ENCODE measurements around the gene SLC9A3. TPM values are rescaled to one million over a fixed set of nuclear protein-coding genes. Genes with fewer than 3 reads are reported as not detected.

Gene SLC9A3
- total RNA-seq, 4 donors from 2014 or later = 0.29 to 3.9 (median 2.6) TPM

DNA sequence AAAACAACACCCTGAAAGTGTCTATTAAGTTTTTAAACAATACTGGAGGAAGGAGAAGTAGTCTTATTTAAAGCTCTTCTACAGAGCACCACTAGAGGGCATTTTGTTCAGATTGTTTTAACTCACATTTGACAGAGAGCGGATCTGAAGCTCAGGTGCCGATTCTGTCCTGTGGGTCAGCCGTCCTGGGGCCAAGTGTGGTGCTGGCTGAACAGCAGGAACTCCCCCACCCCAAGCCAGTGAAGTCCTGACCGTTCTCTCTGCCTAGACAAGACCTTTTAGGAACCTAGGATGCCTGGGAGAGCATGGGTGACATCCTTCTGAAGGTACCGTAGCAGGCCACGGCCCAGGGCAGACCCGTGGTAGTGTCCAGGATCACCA is 77.4 kb downstream of the SLC9A3 start:
- H3K4me1 ChIP-seq = peaks cover 0 to 16% of the 10 kb centered on the region in 2 donors
- intact Hi-C loops (cut with DNase I; ENCODE audit: low total_unique reads) = no loop called here
- H3K4me3 ChIP-seq = no peak overlapping the region
- no peaks in the 10 kb centered on the region for H3K36me3 ChIP-seq
- H3K27me3 ChIP-seq = no peaks in the 10 kb centered on the region
- H3K27ac ChIP-seq = no peak overlapping the region
- no peak for TF ChIP-seq POLR2A (IDR thresholded peaks at IDR 0.05)
- TF ChIP-seq, protein P1, sequence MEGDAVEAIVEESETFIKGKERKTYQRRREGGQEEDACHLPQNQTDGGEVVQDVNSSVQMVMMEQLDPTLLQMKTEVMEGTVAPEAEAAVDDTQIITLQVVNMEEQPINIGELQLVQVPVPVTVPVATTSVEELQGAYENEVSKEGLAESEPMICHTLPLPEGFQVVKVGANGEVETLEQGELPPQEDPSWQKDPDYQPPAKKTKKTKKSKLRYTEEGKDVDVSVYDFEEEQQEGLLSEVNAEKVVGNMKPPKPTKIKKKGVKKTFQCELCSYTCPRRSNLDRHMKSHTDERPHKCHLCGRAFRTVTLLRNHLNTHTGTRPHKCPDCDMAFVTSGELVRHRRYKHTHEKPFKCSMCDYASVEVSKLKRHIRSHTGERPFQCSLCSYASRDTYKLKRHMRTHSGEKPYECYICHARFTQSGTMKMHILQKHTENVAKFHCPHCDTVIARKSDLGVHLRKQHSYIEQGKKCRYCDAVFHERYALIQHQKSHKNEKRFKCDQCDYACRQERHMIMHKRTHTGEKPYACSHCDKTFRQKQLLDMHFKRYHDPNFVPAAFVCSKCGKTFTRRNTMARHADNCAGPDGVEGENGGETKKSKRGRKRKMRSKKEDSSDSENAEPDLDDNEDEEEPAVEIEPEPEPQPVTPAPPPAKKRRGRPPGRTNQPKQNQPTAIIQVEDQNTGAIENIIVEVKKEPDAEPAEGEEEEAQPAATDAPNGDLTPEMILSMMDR (IDR thresholded peaks at IDR 0.05) = peak in 1 of 4 experiments; percentile 35
- no peak for DNase-seq
- H3K9me3 ChIP-seq = peaks cover 0 to 6% of the 10 kb centered on the region in 2 donors

GRCh38 chr5:446066-446882 is 78.0 kb downstream of the SLC9A3 start:
- intact Hi-C loops (cut with DNase I; ENCODE audit: low total_unique reads) = no loop called here
- DNase-seq = no peak

GRCh38 chr5:445591-445990 is 78.7 kb downstream of the SLC9A3 start:
- TF ChIP-seq, protein P1 (IDR thresholded peaks at IDR 0.05) = no peak
- TF ChIP-seq POLR2A (IDR thresholded peaks at IDR 0.05) = no peak
- no peaks in the 10 kb centered on the region for H3K9me3 ChIP-seq
- H3K27ac ChIP-seq = no peak overlapping the region
- peaks cover 0 to 18% of the 10 kb centered on the region in 2 donors for H3K4me1 ChIP-seq
- H3K36me3 ChIP-seq = no peaks in the 10 kb centered on the region
- intact Hi-C loops (cut with DNase I; ENCODE audit: low total_unique reads) = no loop called here
- H3K4me3 ChIP-seq = no peak overlapping the region
- H3K27me3 ChIP-seq = no peaks in the 10 kb centered on the region
- peak in 1 of 2 donors; percentile 3 for DNase-seq

More at GRCh38 chr5:446066-446882, 78.0 kb downstream of the SLC9A3 start:
- TF ChIP-seq POLR2A (IDR thresholded peaks at IDR 0.05) = no peak
- TF ChIP-seq, protein P1 (IDR thresholded peaks at IDR 0.05) = no peak
- peaks cover 0 to under 1% of the 10 kb centered on the region in 2 donors for H3K9me3 ChIP-seq
- H3K27ac ChIP-seq = no peak overlapping the region
- peaks cover 0 to 18% of the 10 kb centered on the region in 2 donors for H3K4me1 ChIP-seq
- H3K4me3 ChIP-seq = no peak overlapping the region
- H3K27me3 ChIP-seq = no peaks in the 10 kb centered on the region
- no peaks in the 10 kb centered on the region for H3K36me3 ChIP-seq

DNA sequence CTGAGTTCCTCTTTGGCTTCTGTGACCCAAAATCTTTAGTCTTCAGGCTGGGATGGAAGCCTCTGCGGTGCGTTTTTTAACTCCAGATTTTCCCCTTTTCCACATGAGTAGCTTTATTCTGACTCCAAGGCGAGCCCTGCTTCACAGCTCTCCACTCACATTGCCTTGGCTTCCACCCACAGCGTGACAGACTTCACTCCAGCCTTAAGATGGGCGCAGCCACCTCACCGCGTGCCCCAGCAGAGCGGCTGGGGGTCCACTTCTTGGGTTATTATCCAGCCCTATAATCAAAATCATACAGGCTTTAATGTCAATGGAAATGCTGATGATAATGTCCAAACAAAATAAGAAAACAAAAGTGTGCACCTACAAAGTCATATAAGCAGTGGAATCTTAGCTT is 80.0 kb downstream of the SLC9A3 start:
- TF ChIP-seq, protein P1 (IDR thresholded peaks at IDR 0.05) = no peak
- TF ChIP-seq POLR2A (IDR thresholded peaks at IDR 0.05) = no peak

More for the DNA sequence above, 80.0 kb downstream of the SLC9A3 start:
- DNase-seq = no peak
- Histone ChIP-seq H3K27ac (no peak overlapping the region), H3K36me3 (no peaks in the 10 kb centered on the region), H3K4me3 (peak overlapping the region; percentile 93 to 96), H3K4me1 (peaks cover 0 to 18% of the 10 kb centered on the region in 2 donors), H3K27me3 (no peaks in the 10 kb centered on the region), H3K9me3 (no peaks in the 10 kb centered on the region)
- intact Hi-C loops (cut with DNase I; ENCODE audit: low total_unique reads) = no loop called here

All from uterus (tissue), 4 donors.